Cardiac septum (tissue), 1 donor: ENCODE results near the gene SNRPB2. TPM values are rescaled to one million over a fixed set of nuclear protein-coding genes. Genes with fewer than 3 reads are reported as not detected.

Experiments
- DNase-seq: peaks from one replicate; pipeline ENCODE4 v3.0.0-alpha.2; 2020; ENCODE audit warnings: low spot score
- intact Hi-C: fragments of 100-400 bp; cut with DNase I; formaldehyde crosslinking; loops from one replicate; pipeline ENCODE4 v1.14.0; 2022
- long read RNA-seq: library from polyadenylated mRNA; unstranded; transcript quantifications from one replicate; pipeline ENCODE4 v2.0.0, GENCODE V29; 2021
- total RNA-seq: library from RNA; stranded (reverse); fragmentation: NEBNext Ultra II Directional; extraction: Animal tissue kit (Norgen Biotek cat#: 25700); gene quantifications from one replicate; pipeline ENCODE4 v1.2.1, GENCODE V29; 2021
- donor health status: DM: no; HTN: no; CAD: no.

SNRPB2 gene
- total RNA-seq, result 27.7 TPM
- long read RNA-seq, transcript SNRPB2-201 (7 exons, 2,452 nt), result major isoform, 10 of 40 reads
- long read RNA-seq, partial matches to known transcripts, result 24 of 40 reads
- long read RNA-seq, other reads (novel, unspliced or antisense), result 2 of 40 reads

- intact Hi-C loops, result loop anchor here (5.0 kb wide), 1 partner anchor 158 kb away; the partner anchor contains the start of gene KIF16B
- DNase-seq, result peak; percentile 96
These were observed at the start of gene SNRPB2 for GRCh38 chr20:16729565-16730460. Gene SNRPB2, plus strand, starts transcription at chr20:16730026. Its CDS starts 1,677 bp downstream, at chr20:16731703.

GRCh38 chr20:16684416-16684815 lies 45.4 kb upstream of the SNRPB2 start:
- intact Hi-C loops, result no loop called here
- no peak for DNase-seq

DNA sequence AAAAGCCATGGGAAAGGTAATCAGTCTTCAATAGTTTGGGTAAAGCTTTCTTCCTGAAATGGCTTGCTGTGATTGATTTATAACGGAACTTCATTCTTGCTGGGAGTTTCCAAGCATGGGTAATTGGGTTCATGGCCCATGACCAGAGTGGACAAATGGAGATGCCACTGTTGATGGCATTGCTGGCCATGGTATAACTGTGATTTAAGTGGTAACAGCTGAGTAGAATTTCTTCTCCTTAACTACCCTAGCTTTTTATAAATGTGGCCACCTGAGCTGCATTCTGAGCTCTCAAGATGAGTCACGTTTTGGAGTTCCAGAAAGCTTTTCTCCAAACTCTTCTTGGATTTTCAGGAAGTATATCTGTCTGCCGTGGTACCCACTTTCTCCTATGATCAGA lies 39.9 kb upstream of the SNRPB2 start:
- intact Hi-C loops, result no loop called here
- DNase-seq, result no peak

DNA sequence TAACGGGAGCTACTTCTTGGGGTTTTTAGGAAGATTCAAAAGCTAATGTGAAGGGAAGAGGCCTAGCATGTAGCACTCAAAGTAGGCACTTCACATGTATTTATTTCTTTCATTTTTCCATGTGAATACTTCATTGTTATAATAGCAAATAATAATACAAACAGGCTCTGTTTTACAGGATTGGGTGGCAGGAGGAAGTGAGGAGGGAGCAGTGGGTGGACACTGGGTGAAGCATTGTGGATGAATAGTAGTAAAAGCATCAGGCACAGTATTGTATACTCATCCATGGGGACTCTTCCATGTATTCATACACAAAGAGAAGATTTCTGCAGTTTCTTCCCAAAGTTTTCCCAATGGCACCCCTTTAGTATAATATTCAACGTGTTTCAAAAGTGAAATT lies 38.4 kb upstream of the SNRPB2 start:
- intact Hi-C loops, result no loop called here
- no peak for DNase-seq

DNA sequence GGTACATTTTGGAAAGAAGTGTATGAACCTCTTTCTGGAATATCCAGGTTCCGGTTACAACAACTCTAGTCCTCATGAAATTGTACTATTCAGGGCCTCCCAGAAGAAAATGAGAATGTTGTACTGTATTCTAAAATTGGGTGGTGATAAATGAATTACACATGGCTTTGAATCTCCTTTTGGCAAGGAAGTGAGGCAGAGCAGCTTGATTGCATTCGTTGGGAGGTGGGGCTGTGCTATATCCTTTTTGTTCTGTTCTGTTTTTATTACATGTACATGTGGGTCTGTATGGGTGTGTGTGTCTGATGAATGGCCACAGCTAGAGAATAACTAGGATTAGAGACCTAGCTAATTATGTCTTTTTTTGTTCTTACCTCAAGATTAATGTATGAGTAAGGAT lies 37.8 kb upstream of the SNRPB2 start:
- intact Hi-C loops, result no loop called here
- no peak for DNase-seq

- no peak for DNase-seq
- intact Hi-C loops, result no loop called here
These were observed 37.4 kb upstream of the SNRPB2 start for GRCh38 chr20:16692442-16692841.

DNA sequence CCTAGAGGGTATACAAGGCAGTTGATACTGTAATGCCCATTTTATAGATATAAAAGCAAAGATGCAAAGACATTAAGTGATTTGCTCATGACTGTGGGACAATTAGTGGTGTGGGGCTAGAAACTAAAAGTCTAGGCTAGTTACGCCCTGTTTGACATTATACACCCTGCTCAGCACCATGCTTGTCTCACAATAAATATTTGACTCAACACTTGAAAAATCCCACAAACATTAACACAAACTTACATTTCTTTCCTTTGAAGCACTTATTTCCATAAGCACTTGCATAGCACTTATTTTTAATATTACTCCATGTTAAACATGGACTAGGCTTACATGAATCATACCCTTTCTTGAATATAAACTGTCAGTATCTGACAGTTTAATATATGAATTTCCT lies 36.5 kb upstream of the SNRPB2 start:
- intact Hi-C loops, result no loop called here
- no peak for DNase-seq

DNA sequence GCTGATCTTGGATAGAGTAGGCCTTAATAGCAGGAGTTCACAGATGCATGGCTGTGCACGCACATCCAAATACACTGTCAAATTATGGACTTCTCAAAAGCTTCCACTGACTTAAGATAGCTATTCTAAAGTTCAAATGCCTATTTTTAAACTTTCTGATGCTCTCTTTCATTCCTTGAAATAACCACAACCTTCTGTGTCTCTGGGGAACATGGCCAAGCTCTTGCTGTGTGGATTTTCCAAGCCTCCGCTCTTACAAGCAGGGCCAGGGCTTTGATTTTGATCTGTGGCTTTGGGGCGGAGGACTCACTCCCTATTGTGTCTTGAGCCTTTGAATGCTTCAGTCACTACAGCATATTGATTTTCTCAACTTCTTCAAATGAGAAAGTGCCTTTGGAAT lies 35.7 kb upstream of the SNRPB2 start:
- intact Hi-C loops, result no loop called here
- DNase-seq, result no peak

GRCh38 chr20:16695628-16696027 lies 34.2 kb upstream of the SNRPB2 start:
- DNase-seq, result no peak
- intact Hi-C loops, result loop anchor here (5.0 kb wide), 1 partner anchor 52 kb away; the partner anchor contains the start of gene OTOR

DNA sequence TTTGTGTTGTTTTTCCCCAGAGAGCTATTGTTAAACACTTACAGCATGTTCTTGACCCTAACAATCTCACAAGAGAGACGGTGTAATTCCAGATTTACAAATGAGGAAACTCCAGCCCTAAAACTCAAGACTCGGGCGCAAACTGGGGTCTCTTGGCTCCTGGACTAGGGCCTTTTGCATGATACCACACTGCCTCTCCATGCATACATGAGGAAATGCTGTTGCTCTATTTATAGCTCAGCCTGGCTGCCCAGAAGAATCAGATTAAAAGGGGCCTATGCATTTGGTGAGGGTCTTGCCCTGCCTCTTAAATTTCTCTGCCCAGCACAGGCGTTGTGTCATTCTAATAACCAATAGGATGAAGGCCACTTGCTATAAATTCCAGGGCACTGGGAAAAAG lies 30.5 kb upstream of the SNRPB2 start:
- no peak for DNase-seq
- intact Hi-C loops, result loop anchor here (5.0 kb wide), 1 partner anchor 48 kb away; the partner anchor contains the start of gene OTOR

DNA sequence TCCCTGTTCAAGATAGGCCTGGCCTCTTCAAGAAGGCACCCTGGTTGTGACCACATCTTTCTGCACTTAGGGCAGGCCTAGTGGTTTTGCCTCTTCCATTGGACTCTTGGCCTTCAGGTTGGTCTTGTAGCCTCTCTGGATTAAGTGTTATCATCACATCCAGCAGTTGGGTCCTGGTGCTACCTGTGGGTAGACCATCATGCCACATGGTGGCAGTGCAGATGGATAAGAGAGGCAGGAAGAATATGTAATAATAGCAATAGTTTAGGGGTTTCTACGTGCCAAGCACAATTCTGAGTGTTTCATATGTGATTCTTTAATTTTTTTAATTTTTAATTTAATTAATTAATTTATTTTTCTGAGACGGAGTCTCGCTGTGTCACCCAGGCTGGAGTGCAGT lies 28.5 kb upstream of the SNRPB2 start:
- DNase-seq, result no peak
- intact Hi-C loops, result no loop called here

GRCh38 chr20:16703570-16703969 lies 26.3 kb upstream of the SNRPB2 start:
- DNase-seq, result no peak
- intact Hi-C loops, result no loop called here

- DNase-seq, result no peak
- intact Hi-C loops, result no loop called here
These were observed 22.2 kb upstream of the SNRPB2 start for GRCh38 chr20:16707674-16708073.

DNA sequence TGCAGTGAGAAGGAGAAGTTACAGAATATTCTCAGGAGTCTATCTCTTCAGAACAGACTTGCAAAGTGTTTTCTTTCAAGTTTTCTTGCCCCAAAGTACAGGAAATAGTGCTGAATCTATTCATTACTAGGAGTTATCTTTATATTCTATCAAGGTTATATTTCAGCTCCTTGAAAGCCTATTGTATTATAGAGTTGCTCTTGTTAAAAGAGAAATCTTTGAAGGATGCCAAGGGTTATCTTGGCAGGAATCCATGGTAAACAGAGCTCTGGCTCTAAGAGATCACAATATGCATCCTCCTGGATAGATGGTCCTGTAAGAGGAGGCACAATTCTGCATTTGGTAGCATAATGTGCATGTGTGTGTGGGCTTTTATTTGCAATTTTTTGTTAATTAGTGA lies 21.2 kb upstream of the SNRPB2 start:
- no peak for DNase-seq
- intact Hi-C loops, result no loop called here

DNA sequence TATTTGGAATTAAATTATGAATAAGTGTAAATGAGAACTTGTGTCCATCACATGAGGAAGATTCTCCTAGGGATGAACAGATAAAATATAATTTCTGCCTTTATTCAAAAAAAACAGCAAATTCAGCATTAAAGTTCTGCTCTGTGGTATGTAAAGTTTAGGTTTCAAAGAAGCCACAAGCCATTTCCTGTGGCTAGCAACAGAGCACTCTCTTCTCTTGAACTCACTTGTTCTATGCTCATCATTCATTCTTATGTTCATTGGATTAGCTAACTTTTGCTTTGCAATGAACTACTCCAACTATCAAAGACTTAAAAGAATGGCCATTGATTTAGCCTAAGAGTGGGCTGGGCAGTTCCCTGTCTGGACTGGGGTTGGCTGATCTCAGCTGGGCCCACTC lies 20.8 kb upstream of the SNRPB2 start:
- intact Hi-C loops, result no loop called here
- DNase-seq, result no peak

DNA sequence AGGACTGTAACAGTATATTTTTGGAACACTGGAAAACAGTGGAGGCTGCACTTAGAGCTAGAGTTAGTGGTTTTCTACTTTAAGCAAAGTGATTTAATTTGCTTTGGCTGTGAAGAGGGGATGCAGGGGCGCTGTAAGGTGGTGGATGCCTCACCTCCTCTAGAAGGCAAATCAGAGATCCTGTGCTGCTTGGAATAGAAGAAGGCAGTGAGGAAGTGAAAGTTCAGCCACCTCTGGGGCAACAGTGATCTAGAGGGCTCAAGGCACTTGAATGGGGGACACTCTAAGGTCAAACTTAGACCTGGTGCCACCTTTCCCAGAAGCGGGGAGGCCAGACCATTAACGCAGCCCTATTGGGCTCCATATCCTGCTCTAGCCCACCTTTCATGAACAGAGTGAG lies 19.0 kb upstream of the SNRPB2 start:
- DNase-seq, result no peak
- intact Hi-C loops, result no loop called here

DNA sequence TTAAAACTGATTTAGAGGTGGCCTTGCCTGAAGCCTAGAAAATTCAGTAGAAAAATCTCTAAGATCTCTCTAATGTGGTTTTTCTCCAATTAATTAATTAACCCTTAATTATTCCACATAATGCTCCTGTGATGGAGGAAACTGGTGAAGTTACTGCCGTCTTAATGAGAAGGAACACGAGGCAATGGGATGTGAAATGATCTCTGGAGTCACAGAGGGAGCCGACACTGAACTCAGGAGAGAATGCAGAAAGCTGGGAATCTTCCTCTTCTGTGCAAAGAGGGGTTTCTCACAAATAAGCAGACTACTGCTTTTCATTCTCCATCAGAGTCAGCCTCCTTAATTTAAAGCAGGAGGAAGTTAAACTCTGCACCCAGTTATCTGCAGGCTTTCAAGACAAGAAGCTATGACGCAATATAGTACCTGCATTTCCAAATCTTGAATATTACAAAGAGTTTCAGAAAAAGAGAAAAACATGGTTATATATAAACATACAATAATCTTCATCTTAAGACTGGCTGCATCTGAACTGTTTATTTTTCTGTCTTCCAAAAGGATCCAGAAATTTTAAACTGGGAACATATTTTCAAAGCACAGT lies 18.1 kb upstream of the SNRPB2 start:
- intact Hi-C loops, result no loop called here

GRCh38 chr20:16712511-16712947 lies 17.3 kb upstream of the SNRPB2 start:
- DNase-seq, result no peak
- intact Hi-C loops, result no loop called here

More for the DNA sequence above, 18.1 kb upstream of the SNRPB2 start:
- no peak for DNase-seq

GRCh38 chr20:16713066-16713465 lies 16.8 kb upstream of the SNRPB2 start:
- intact Hi-C loops, result no loop called here
- no peak for DNase-seq

- DNase-seq, result no peak
- intact Hi-C loops, result no loop called here
These were observed 15.6 kb upstream of the SNRPB2 start for GRCh38 chr20:16714242-16714641.

DNA sequence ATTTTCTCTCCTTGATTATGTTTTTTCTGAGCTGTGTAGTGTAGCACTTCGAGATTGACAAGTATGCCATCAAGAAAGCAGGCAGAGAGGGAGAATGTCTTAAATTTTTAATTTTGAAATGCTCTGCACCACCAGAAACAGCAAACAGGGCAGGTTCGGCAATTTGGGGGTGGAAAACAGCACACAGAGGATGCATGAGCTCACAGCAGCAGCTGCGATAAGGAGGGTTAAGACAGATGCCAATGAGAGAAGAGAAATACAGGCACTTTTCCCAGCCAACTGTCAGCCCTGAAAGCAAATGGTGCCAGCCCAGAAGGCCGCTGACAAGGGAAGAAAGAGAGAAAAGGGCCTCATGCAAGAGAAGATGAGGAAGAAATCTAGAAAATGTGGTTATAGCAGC lies 15.1 kb upstream of the SNRPB2 start:
- intact Hi-C loops, result no loop called here
- DNase-seq, result no peak
